Endothelial cell of umbilical vein (primary cell): ENCODE data around the gene DBF4B. TPM values are rescaled to one million over a fixed set of nuclear protein-coding genes. Genes with fewer than 3 reads are reported as not detected.

Source experiments
- BruUV-seq: library from RNA; stranded (reverse); fragments of 400-500 nt; replicated peaks from 2 replicates; lab custom pipeline; 2021; lab: Mats Ljungman, UMichigan
- CTCF ChIA-PET: fragments of 300-600, 350-600 bp; sonication (Branson Sonifier 250); formaldehyde crosslinking; loops from one replicate; lab custom pipeline; 2021; ENCODE audit warnings: antibody characterized with exemption, inconsistent platforms; lab: Charles Lee
- POLR2A ChIA-PET: fragments of 300-600, 350-600 bp; sonication (Branson Sonifier 250); formaldehyde crosslinking; loops from one replicate; lab custom pipeline; 2021; ENCODE audit warnings: antibody characterized with exemption, inconsistent platforms; lab: Charles Lee
- DNase-seq: peaks from one replicate; pipeline ENCODE4 v3.0.0-alpha.2; 2011; ENCODE audit warnings: low read depth, low spot score
- FAIRE-seq: peaks from 2 replicates; lab custom pipeline; 2011; peaks lifted over from hg19 to GRCh38; lab: Jason Lieb, UNC
- H2AFZ ChIP-seq: 2 replicates; pipeline ENCODE4 v1.6.0; 2012; ENCODE audit warnings: low read depth, low read length, control low read depth, inconsistent platforms
- H3K27ac ChIP-seq: 2 replicates; pipeline ENCODE4 v1.5.1; 2011; ENCODE audit warnings: low read depth, mild to moderate bottlenecking, control low read depth, low read length, moderate library complexity; ENCODE audit not compliant: insufficient read depth
- H3K27me3 ChIP-seq, 2 experiments: 2 replicates each; pipeline versions ENCODE4 v1.6.0 to v1.6.1; 2011; ENCODE audit warnings: low read length in 2 of 2, mixed read lengths in 1 of 2; ENCODE audit not compliant: control insufficient read depth in 2 of 2, insufficient read depth in 2 of 2
- H3K36me3 ChIP-seq, 2 experiments: 2 replicates in 1 of 2; 3 replicates in 1 of 2; pipeline ENCODE4 v1.5.1; 2011; ENCODE audit warnings: low read length in 2 of 2, mild to moderate bottlenecking in 1 of 2, moderate library complexity in 1 of 2; ENCODE audit not compliant: control insufficient read depth in 2 of 2, insufficient read depth in 2 of 2; ENCODE audit errors: extremely low read depth in 1 of 2
- H3K4me1 ChIP-seq: 3 replicates; pipeline ENCODE4 v1.5.1; 2011; ENCODE audit warnings: mild to moderate bottlenecking, low read length; ENCODE audit not compliant: control insufficient read depth, insufficient read depth; ENCODE audit errors: extremely low read depth
- H3K4me2 ChIP-seq: 2 replicates; pipeline ENCODE4 v1.6.1; 2011; ENCODE audit warnings: low read length, control low read depth, mixed read lengths; ENCODE audit not compliant: insufficient read depth
- H3K4me3 ChIP-seq, 3 experiments: fragments of 200-600 bp in 1 of 3; sonication (generic), shearing (Covaris generic) in 1 of 3; replicated peaks in 1 of 3; 2 replicates each; pipeline ENCODE4 v1.5.1; 2011 to 2016; ENCODE audit warnings: control low read depth in 3 of 3, low read length in 3 of 3, mild to moderate bottlenecking in 2 of 3, inconsistent platforms in 1 of 3, low read depth in 1 of 3, moderate library complexity in 1 of 3; ENCODE audit not compliant: insufficient read depth in 1 of 3
- H3K79me2 ChIP-seq: 2 replicates; pipeline ENCODE4 v1.6.0; 2012; ENCODE audit warnings: low read length, inconsistent platforms; ENCODE audit not compliant: control insufficient read depth, insufficient read depth
- H3K9ac ChIP-seq: replicated peaks from 2 replicates; pipeline ENCODE3; 2011; ENCODE audit warnings: low read length, control low read depth; ENCODE audit not compliant: insufficient read depth; ENCODE audit errors: extremely low read depth
- H3K9me1 ChIP-seq: replicated peaks from 3 replicates; pipeline ENCODE4 v1.6.0; 2011; ENCODE audit warnings: mild to moderate bottlenecking, low read length; ENCODE audit not compliant: control insufficient read depth, insufficient read depth; ENCODE audit errors: extremely low read depth
- H3K9me3 ChIP-seq: replicated peaks from 2 replicates; pipeline ENCODE4 v1.5.1; 2012; ENCODE audit warnings: low read length, inconsistent platforms; ENCODE audit not compliant: control insufficient read depth, insufficient read depth
- H4K20me1 ChIP-seq: replicated peaks from 2 replicates; pipeline ENCODE3; 2011; ENCODE audit warnings: mild to moderate bottlenecking, low read length; ENCODE audit not compliant: control insufficient read depth, insufficient read depth; ENCODE audit errors: extremely low read depth
- CTCF ChIP-seq, 2 donors: IDR thresholded peaks; 1 replicate in 1 of 2; 2 replicates in 1 of 2; pipeline ENCODE4 v1.5.1; 2011; ENCODE audit warnings: low read length in 2 of 2, mild to moderate bottlenecking in 2 of 2, moderate library complexity in 2 of 2, control low read depth in 1 of 2, inconsistent platforms in 1 of 2, low read depth in 1 of 2; ENCODE audit not compliant: insufficient read depth in 1 of 2; ENCODE audit errors: extremely low read depth in 1 of 2
- EZH2 ChIP-seq: IDR thresholded peaks from 2 replicates; pipeline ENCODE4 v1.6.1; 2012; ENCODE audit warnings: borderline replicate concordance, low read depth, mild to moderate bottlenecking, moderate library complexity, low read length, inconsistent platforms; ENCODE audit not compliant: severe bottlenecking
- FOS ChIP-seq: IDR thresholded peaks from 2 replicates; pipeline ENCODE4 v1.6.1; 2011; ENCODE audit warnings: mild to moderate bottlenecking, low read length, moderate library complexity, borderline replicate concordance; ENCODE audit not compliant: insufficient read depth
- GATA2 ChIP-seq: IDR thresholded peaks from 2 replicates; pipeline ENCODE4 v1.7.0; 2011; ENCODE audit warnings: low read depth, mild to moderate bottlenecking, moderate library complexity, mixed read lengths, low read length; ENCODE audit not compliant: insufficient read length, insufficient read depth
- JUN ChIP-seq: IDR thresholded peaks from 2 replicates; pipeline ENCODE4 v1.6.1; 2011; ENCODE audit warnings: borderline replicate concordance, low read depth; ENCODE audit not compliant: insufficient read length, insufficient read depth
- MAX ChIP-seq: IDR thresholded peaks from 2 replicates; pipeline ENCODE4 v1.6.1; 2011; ENCODE audit not compliant: insufficient read depth, insufficient read length
- MYC ChIP-seq: IDR thresholded peaks from one replicate; pipeline ENCODE4 v1.6.1; 2011; ENCODE audit warnings: mild to moderate bottlenecking, low read depth, low read length
- POLR2A ChIP-seq: IDR thresholded peaks from 2 replicates; pipeline ENCODE4 v1.6.1; 2012; ENCODE audit warnings: low read depth, mild to moderate bottlenecking, control low read depth, low read length
- POLR2AphosphoS5 ChIP-seq: IDR thresholded peaks from 2 replicates; pipeline ENCODE4 v1.6.1; 2012; ENCODE audit warnings: low read depth, mild to moderate bottlenecking, control low read depth, low read length, moderate library complexity; ENCODE audit not compliant: insufficient read depth
- dilution Hi-C: fragments of 300-500 bp; cut with MboI; formaldehyde crosslinking; loops from one replicate; pipeline ENCODE4 v1.15.0; 2019; ENCODE audit warnings: low sequenced_read_pairs; ENCODE audit not compliant: extremely low pct_ligation_motif_present
- intact Hi-C: fragments of 100-400 bp; cut with micrococcal nuclease; formaldehyde crosslinking; loops from one replicate; pipeline ENCODE4 v1.10.0; 2022
- polyA plus RNA-seq, 4 experiments: library from polyadenylated mRNA; depleted of rRNA in 3 of 4; stranded (reverse) in 3 of 4; unstranded in 1 of 4; fragments of >200 nt; gene quantifications; 2 replicates each; pipeline versions ENCODE4 v1.2.1 to v1.2.3, GENCODE V29; 2011 to 2012; ENCODE audit warnings: missing spikeins in 1 of 4
- total RNA-seq: library from RNA; stranded (reverse); gene quantifications from 2 replicates; pipeline ENCODE4 v1.2.3, GENCODE V29; 2021

Gene DBF4B
- total and polyA plus RNA-seq, 2 donors (not counting 3 experiments of a cell fraction or from before 2014, with no cell fraction given), result 12.5 to 26.2 TPM

DNA sequence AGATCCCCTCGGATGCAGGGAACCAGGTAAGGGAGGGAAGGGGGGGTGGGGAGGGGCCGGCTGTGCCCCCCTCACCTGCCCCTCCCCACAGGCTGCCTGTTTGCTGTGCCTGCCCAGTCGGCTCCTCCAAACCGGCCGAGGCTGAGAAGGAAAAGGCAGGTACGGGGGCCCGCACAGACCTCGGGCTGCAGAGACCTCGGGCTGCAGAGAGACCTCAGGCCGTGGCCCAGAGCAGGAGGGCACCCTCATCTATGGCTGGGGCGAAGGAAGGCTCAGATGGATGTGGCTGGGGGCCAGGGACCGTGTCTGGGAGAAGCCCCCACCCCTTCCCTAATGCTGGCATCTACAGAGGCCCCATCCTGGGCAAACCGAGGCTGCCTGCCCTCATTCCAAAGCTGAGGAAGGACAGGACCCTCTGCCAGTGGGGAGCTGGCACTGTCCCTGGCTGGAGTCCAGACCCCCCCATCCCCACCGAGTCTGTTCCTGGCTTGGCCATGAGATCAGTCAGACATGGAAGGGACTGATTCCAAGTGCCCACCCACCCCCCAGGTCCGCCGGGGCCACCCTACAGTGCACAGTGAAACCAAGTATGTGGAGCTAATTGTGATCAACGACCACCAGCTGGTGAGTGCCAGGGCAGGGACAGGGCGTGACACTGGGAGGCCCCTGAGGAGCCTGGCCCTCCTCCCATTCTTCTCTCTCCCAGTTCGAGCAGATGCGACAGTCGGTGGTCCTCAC, 64.0 kb downstream of the DBF4B start:
- Histone ChIP-seq H3K9me3 (no peaks in the 10 kb centered on the region), H3K27me3 (no peaks in the 10 kb centered on the region), H3K4me2 (no peak overlapping the region), H3K4me3 (no peak overlapping the region), H3K79me2 (no peaks in the 10 kb centered on the region), H3K9ac (no peak overlapping the region), H3K4me1 (peaks cover 5% of the 10 kb centered on the region), H2AFZ (no peak overlapping the region), H3K9me1 (no peaks in the 10 kb centered on the region), H4K20me1 (no peaks in the 10 kb centered on the region), H3K27ac (no peak overlapping the region), H3K36me3 (no peaks in the 10 kb centered on the region)
- FAIRE-seq, result no peak
- BruUV-seq, result no TSS peak
- DNase-seq, result no peak
- TF ChIP-seq MYC, result no peak
- TF ChIP-seq FOS, result no peak
- TF ChIP-seq JUN, result no peak
- TF ChIP-seq MAX, result no peak
- TF ChIP-seq POLR2A, result no peak
- no peak for TF ChIP-seq EZH2
- TF ChIP-seq POLR2AphosphoS5, result no peak
- TF ChIP-seq CTCF (IDR thresholded peaks at IDR 0.05; ENCODE audit: extremely low read depth in 1 of 2, insufficient read depth in 1 of 2, low read depth in 1 of 2, low read length in 2 of 2), result no peak
- no peak for TF ChIP-seq GATA2
- POLR2A ChIA-PET, result interaction anchor here (0.6 kb wide), 1 partner anchor 79 kb away, joined by 8 read pairs; no protein-coding TSS in a partner anchor
- CTCF ChIA-PET, result interaction anchor here (0.7 to 15.3 kb wide), 7 partner anchors 10 to 248 kb away, joined by 3 to 368 read pairs (median 3); no protein-coding TSS in a partner anchor
- intact Hi-C loops (no loop called here), dilution Hi-C loops (loop anchor here (25.0 kb wide), 1 partner anchor 90 kb away; no protein-coding TSS in a partner anchor)
